Glutamatergic neuron (in vitro differentiated cells): ENCODE results near the gene TIMM22. TPM values are rescaled to one million over a fixed set of nuclear protein-coding genes. Genes with fewer than 3 reads are reported as not detected.

Experiments
- DNase-seq: peaks from one replicate; pipeline ENCODE4 v3.0.0; 2022
- H3K27ac Mint-ChIP-seq: one replicate; pipeline ENCODE4 v1.8.0; 2020; ENCODE audit warnings: mild to moderate bottlenecking, mixed read lengths, inconsistent platforms; ENCODE audit not compliant: unreplicated experiment
- H3K27me3 Mint-ChIP-seq: one replicate; pipeline ENCODE4 v1.8.0; 2020; ENCODE audit warnings: mild to moderate bottlenecking, moderate library complexity, mixed read lengths, inconsistent platforms; ENCODE audit not compliant: unreplicated experiment
- H3K36me3 Mint-ChIP-seq: one replicate; pipeline ENCODE4 v1.8.0; 2020; ENCODE audit warnings: mild to moderate bottlenecking, mixed read lengths, inconsistent platforms; ENCODE audit not compliant: unreplicated experiment
- H3K4me1 Mint-ChIP-seq: one replicate; pipeline ENCODE4 v1.8.0; 2020; ENCODE audit warnings: mild to moderate bottlenecking, low read depth, mixed read lengths, inconsistent platforms; ENCODE audit not compliant: unreplicated experiment
- H3K4me3 Mint-ChIP-seq: one replicate; pipeline ENCODE4 v1.8.0; 2020; ENCODE audit warnings: mild to moderate bottlenecking, mixed read lengths, inconsistent platforms; ENCODE audit not compliant: unreplicated experiment
- H3K9me3 Mint-ChIP-seq: one replicate; pipeline ENCODE4 v1.8.0; 2020; ENCODE audit warnings: mild to moderate bottlenecking, moderate library complexity, mixed read lengths, inconsistent platforms; ENCODE audit not compliant: unreplicated experiment
- CTCF ChIP-seq: fragments of 200-600 bp; sonication (generic); IDR thresholded peaks from one replicate; pipeline ENCODE4 v1.5.0; 2021; ENCODE audit not compliant: partially characterized antibody, unreplicated experiment
- total RNA-seq: library from RNA; stranded (reverse); fragmentation: NEBNext Ultra II Directional; extraction: Animal tissue kit (Norgen Biotek cat#: 25700); gene quantifications from one replicate; pipeline ENCODE4 v1.2.1, GENCODE V29; 2021; ENCODE audit not compliant: unreplicated experiment

Gene TIMM22
- total RNA-seq, 1 donor from 2014 or later = 22.0 TPM

- Mint-ChIP-seq H3K4me3 (no peak overlapping the region), H3K27ac (no peak overlapping the region), H3K9me3 (peaks cover 12% of the 10 kb centered on the region), H3K27me3 (peaks cover 3% of the 10 kb centered on the region), H3K36me3 (peaks cover 5% of the 10 kb centered on the region), H3K4me1 (peaks cover 20% of the 10 kb centered on the region)
- DNase-seq = no peak
- TF ChIP-seq CTCF = no peak
Measured at GRCh38 chr17:958712-959451, 38.0 kb upstream of the TIMM22 start.

DNA sequence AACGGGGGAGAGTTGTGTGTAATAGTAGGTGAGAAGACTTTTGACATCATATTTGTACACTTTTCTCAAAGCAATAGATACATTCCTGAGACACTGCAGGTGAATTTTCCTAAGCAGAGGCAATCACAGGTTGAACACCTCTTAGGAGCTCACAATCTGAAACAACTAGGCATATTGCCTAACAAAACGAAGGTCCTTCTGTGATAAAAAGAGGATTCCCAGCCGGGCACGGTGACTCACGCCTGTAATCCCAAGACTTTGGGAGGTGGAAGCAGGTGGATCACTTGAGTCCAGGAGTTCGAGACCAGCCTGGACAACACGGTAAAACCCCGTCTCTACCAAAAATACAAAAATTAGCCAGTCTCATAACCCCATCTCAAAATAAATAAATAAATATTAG, 34.8 kb upstream of the TIMM22 start:
- peaks cover 5% of the 10 kb centered on the region for H3K9me3 Mint-ChIP-seq
- no peak for DNase-seq
- H3K4me1 Mint-ChIP-seq = peaks cover 36% of the 10 kb centered on the region
- peaks cover 3% of the 10 kb centered on the region for H3K27me3 Mint-ChIP-seq
- H3K4me3 Mint-ChIP-seq = no peak overlapping the region
- H3K27ac Mint-ChIP-seq = no peak overlapping the region
- H3K36me3 Mint-ChIP-seq = peaks cover 5% of the 10 kb centered on the region
- TF ChIP-seq CTCF = no peak

GRCh38 chr17:962670-963069, 34.3 kb upstream of the TIMM22 start:
- Mint-ChIP-seq H3K36me3 (peaks cover 5% of the 10 kb centered on the region), H3K9me3 (peaks cover 5% of the 10 kb centered on the region), H3K4me1 (peaks cover 36% of the 10 kb centered on the region), H3K27ac (peak overlapping the region; percentile 39), H3K4me3 (peak overlapping the region; percentile 43), H3K27me3 (peaks cover 3% of the 10 kb centered on the region)
- DNase-seq = no peak
- no peak for TF ChIP-seq CTCF

DNA sequence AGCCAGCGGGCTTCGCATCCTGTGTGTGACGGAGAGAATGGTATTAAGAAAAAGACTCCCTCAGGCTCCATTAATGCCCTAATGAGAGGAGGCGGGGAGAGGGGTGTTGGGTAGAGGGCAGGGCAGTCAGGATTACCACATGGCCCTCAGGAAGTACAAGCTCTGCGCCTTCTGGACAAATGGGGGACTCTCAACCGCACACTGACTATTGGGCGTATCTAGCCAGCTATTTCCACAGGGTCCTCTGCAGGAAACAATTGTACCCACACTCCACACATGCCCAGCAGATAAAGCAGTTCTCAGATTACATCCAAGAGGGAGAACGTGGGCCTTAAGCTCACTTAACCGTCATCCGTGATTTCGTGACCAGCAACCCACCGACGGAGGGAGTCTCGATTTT, 32.1 kb upstream of the TIMM22 start:
- no peak for DNase-seq
- H3K9me3 Mint-ChIP-seq = peaks cover 2% of the 10 kb centered on the region
- no peak for TF ChIP-seq CTCF
- H3K4me1 Mint-ChIP-seq = peaks cover 43% of the 10 kb centered on the region
- H3K27me3 Mint-ChIP-seq = peaks cover 2% of the 10 kb centered on the region
- peak overlapping the region; percentile 77 for H3K4me3 Mint-ChIP-seq
- no peaks in the 10 kb centered on the region for H3K36me3 Mint-ChIP-seq
- H3K27ac Mint-ChIP-seq = peak overlapping the region; percentile 81

DNA sequence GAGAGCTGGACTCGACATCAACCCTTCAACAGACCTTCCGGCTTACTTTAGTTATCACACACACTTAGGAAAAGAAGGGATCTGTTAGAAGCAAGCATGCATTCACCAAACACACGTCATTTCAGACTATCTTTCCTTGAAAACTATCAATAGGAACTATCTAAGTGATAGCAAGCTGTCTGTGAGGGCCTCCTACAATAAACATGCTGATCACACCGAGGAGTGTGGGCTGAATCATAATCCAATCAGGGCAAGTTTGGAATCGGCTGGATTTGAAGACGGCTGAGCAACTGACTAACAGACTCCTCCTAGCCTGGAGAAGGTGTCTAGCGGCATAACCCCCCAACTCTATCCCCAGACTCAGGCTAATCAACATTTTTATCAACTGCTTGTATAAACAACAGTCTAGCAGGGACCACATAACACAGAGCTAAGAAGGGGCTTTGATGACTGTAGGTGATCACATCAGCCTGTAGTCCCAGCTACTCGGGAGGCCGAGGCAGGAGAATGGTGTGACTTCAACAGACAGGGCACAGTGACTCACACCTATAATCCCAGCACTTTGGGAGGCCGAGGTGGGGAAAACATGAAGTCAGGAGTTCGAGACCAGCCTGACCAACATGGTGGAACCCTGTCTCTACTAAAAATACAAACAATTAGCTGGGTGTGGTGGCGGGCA, 31.5 kb upstream of the TIMM22 start:
- no peak for DNase-seq
- peaks cover 2% of the 10 kb centered on the region for H3K9me3 Mint-ChIP-seq
- H3K36me3 Mint-ChIP-seq = no peaks in the 10 kb centered on the region
- H3K27me3 Mint-ChIP-seq = peaks cover 2% of the 10 kb centered on the region
- TF ChIP-seq CTCF = no peak
- H3K4me1 Mint-ChIP-seq = peaks cover 49% of the 10 kb centered on the region
- peak overlapping the region; percentile 77 for H3K4me3 Mint-ChIP-seq
- H3K27ac Mint-ChIP-seq = peak overlapping the region; percentile 81
